CD4-positive, alpha-beta T cell treated with Interleukin-6 at 100 ng/mL for 8 hours (primary cell): ENCODE results near the gene PDCD1LG2.
"Not testable (repeated sequence)": the region's sequence is repeated elsewhere in the genome, so short reads cannot be mapped to it uniquely, and the experiment has no call there.

ENCODE experiments used
- DNase-seq: peaks from one replicate; pipeline ENCODE4 v3.0.0-alpha.2; 2020; ENCODE audit warnings: mixed read lengths, low spot score

The PDCD1LG2 gene

GRCh38 chr9:5510360-5510931 is at the start of gene PDCD1LG2:
TSS of gene PDCD1LG2 (plus strand) at chr9:5510531. CDS start at chr9:5522547, 12,016 bp downstream.
- peak; percentile 23 for DNase-seq

GRCh38 chr9:5464831-5465330 is 45.5 kb upstream of the PDCD1LG2 start:
- DNase-seq: not testable (repeated sequence)

- no peak for DNase-seq
These were observed 44.3 kb upstream of the PDCD1LG2 start for GRCh38 chr9:5466005-5466404.

GRCh38 chr9:5466766-5467165 is 43.6 kb upstream of the PDCD1LG2 start:
- DNase-seq: no peak

- DNase-seq: no peak
These were observed 41.5 kb upstream of the PDCD1LG2 start for GRCh38 chr9:5468850-5469249.

- no peak for DNase-seq
These were observed 40.2 kb upstream of the PDCD1LG2 start for GRCh38 chr9:5470122-5470521.

GRCh38 chr9:5470816-5471215 is 39.5 kb upstream of the PDCD1LG2 start:
- DNase-seq: no peak

- not testable (repeated sequence) for DNase-seq
These were observed 34.7 kb upstream of the PDCD1LG2 start for GRCh38 chr9:5475611-5476010.

GRCh38 chr9:5478206-5478605 is 32.1 kb upstream of the PDCD1LG2 start:
- DNase-seq: no peak

GRCh38 chr9:5479994-5480694 is 30.2 kb upstream of the PDCD1LG2 start:
- DNase-seq: no peak

GRCh38 chr9:5480919-5481318 is 29.4 kb upstream of the PDCD1LG2 start:
- DNase-seq: no peak

GRCh38 chr9:5481322-5482040 is 28.9 kb upstream of the PDCD1LG2 start:
- DNase-seq: no peak

GRCh38 chr9:5482194-5482593 is 28.1 kb upstream of the PDCD1LG2 start:
- DNase-seq: no peak

GRCh38 chr9:5483306-5483705 is 27.0 kb upstream of the PDCD1LG2 start:
- DNase-seq: no peak

GRCh38 chr9:5485378-5486085 is 24.8 kb upstream of the PDCD1LG2 start:
- DNase-seq: no peak

- DNase-seq: no peak
These were observed 23.3 kb upstream of the PDCD1LG2 start for GRCh38 chr9:5486988-5487387.

- DNase-seq: no peak
These were observed 21.9 kb upstream of the PDCD1LG2 start for GRCh38 chr9:5488221-5489008.

GRCh38 chr9:5489630-5490490 is 20.5 kb upstream of the PDCD1LG2 start:
- no peak for DNase-seq

- DNase-seq: no peak
These were observed 17.2 kb upstream of the PDCD1LG2 start for GRCh38 chr9:5492965-5493678.
